Embryonic facial prominence (tissue), 1 donor: ENCODE measurements around the gene CDC6.
A peak's percentile ranks its signal among the peaks of the same experiment; 100 is the strongest.

Experiments
- DNase-seq: peaks from one replicate; pipeline ENCODE4 v3.0.0-alpha.2; 2016; ENCODE audit errors: extremely low spot score

Gene CDC6, protein sequence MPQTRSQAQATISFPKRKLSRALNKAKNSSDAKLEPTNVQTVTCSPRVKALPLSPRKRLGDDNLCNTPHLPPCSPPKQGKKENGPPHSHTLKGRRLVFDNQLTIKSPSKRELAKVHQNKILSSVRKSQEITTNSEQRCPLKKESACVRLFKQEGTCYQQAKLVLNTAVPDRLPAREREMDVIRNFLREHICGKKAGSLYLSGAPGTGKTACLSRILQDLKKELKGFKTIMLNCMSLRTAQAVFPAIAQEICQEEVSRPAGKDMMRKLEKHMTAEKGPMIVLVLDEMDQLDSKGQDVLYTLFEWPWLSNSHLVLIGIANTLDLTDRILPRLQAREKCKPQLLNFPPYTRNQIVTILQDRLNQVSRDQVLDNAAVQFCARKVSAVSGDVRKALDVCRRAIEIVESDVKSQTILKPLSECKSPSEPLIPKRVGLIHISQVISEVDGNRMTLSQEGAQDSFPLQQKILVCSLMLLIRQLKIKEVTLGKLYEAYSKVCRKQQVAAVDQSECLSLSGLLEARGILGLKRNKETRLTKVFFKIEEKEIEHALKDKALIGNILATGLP

DNA sequence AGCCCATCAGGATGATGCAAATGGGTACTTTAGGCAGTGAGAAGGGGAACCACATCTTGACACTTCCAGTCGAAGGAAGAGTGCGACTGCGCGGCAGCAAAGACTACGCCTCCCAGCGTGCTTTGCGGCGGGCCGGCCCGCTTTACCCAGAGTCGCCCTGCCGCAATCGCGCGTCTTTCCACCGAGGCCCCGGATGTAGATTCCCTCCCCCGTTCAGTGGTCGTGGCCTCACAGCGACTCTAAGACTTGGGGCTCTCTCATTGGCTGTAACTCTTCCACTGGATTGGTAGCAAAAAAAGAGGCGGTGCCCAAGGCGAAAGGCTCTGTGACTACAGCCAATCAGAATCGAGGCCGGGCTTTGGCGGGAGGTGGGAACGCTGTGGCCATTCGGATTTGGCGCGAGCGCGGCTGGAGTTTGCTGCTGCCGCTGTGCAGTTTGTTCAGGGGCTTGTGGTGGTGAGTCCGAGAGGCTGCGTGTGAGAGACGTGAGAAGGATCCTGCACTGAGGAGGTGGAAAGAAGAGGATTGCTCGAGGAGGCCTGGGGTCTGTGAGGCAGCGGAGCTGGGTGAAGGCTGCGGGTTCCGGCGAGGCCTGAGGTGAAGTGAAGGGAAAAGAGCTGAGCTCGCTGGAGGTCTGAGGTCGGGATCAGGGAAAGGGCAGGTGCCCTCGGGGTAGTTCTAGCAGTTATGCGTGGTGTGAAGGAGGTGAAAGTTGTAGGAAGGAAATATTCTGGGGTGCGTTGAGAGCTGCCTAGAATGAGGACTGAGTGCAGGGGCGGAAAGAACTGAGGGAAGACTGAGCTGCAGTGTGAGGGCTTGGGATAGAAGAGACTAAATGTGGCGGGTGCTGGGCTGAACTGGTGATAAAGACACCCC, at the start of gene CDC6:
Gene CDC6 (plus strand): TSS at position 386 of the 876 bp plus-strand sequence. CDS start 1,542 bp downstream, outside the sequence.
- DNase-seq, result peak; percentile 98

DNA sequence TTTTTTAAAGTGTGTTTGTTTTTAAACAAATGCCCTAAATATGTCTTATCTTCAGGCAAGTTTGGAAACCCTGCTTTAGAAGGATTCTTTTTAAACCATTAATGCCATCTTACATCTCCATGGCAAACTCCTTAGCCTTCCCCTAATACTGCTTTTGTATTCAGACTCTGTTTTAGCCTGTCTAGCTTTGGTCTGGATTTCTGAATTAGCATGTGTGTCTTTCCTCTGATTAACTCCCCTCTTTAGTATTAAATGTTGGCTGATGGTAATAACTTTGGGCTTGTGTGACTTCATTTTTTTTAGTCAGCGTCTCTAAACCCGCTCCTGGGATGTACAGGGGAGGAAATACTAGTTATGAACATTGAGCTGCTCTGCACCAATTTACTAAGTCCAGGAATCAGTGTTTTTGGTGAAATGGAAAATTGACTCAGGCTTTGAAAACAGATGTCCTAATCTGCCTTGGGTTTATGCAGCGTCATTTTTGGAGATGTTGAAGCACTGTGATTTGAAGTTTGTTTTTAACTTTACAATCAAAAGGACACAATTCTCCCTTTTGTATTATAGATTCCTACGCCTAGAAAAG, 46.3 kb upstream of the CDC6 start:
- DNase-seq, result no peak

DNA sequence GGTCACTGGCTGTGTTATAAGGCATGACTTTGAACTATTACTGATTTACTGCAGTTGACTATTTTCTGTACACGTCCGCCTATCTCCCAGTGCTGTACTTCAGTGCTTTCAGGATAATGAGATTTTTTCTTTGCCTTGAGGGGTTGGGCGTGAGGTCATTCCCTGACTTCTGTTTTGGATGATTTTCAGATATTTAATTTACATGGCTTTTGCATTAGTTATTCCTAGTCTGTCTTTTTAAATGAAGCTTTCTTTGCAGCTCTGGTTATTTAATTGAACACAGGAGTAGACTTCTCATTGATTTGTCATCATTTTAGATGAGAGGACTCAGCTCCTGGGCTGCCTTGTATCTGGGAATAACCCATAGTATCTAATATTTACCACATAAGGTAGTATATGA, 44.9 kb upstream of the CDC6 start:
- no peak for DNase-seq

DNA sequence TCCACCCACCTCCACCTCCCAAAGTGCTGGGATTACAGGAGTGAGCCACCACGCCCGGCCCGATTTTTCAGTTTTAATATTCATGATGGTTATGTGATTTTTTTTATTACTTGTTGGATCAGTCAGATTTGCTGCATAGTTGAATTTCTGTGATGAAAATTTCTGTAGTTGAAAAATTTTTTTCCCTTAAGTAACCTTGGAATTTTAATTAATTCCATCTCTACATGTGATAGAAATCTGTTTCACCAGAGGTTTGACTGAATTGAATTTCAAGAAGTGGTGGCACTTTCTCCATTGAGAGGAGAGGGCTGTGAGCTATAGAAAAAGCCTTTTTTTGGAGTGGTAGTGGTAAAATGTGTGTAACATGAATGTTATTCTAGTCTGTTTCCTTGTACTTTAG, 43.9 kb upstream of the CDC6 start:
- DNase-seq, result no peak

DNA sequence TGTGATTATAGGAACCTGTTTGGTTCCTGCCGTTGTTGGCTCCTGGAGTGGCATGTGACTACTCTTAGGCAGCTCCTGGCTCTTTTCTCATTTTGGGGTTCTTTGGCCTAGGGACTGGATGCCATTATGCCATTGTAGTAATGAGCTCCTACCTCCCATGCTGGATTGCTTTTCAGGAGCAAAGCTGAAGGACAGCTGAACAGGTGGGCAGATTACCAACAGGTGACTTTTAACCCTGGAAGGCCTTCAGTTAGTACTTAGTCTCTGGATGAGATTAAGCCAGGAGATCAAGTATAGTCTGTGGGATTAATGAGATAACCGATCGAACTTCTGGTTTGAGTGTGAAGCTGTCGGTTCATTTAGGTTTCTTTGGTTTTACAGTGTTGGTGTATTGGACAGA, 43.4 kb upstream of the CDC6 start:
- DNase-seq, result no peak

DNA sequence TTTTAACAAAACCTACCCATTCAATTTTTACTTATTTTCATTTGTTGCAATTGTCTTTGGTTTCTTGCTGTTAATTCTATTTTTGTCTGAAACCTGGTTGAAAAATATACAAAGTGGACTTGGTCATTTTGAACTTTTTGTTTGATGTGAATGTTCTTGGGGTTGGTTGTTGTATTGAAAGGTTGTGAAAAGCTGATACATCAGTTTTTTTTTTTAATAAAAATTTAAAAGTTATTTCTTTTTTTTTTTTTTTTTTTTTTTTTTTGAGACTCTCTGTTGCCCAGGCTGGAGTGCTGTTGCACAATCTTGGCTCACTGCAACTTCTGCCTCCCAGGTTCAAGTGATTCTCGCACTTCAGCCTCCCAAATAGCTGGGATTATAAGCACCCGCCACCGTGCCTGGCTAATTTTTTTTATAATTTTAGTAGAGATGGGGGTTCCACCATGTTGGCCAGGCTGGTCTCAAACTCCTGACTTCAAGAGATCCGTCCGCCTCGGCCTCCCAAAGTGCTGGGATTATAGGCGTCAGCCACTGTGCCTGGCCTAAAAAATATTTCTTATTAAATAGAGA, 39.7 kb upstream of the CDC6 start:
- no peak for DNase-seq

DNA sequence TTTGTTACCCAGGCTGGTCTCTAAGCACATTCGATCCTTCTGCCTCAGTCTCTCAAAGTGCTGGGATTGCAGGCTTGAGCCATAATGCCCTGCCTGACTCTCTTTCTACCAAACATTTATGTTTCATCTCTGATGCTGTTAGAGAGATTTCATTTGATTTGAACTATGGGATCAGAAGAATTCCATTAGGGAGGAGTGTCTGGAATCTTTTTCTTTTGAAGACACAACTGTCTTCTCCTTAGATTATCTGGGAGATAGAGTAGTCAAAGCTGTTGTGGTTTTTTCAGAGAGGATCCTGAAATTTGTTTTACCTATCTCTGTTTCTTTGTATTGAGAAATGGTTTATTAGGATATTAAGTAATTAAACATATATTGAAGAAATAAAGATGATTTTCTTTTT, 39.2 kb upstream of the CDC6 start:
- DNase-seq, result no peak

DNA sequence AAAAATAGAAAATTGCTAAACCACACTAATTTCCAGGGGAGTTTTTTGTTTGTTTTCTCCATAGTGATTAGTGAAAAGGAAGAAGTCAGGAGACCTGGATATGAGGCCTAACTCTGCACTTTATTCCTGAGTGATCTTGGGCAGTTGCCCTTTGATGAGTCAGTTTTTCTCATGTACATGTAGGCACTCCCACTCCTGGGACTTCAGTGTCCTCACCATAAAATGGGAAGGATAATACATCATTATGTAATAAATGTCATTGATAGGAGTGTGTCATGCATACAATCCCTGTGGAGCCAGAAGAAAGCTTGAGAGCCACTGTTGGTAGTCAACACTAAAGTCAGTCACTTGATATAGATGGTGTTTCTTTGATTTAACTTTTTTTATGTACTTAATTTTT, 36.1 kb upstream of the CDC6 start:
- no peak for DNase-seq

DNA sequence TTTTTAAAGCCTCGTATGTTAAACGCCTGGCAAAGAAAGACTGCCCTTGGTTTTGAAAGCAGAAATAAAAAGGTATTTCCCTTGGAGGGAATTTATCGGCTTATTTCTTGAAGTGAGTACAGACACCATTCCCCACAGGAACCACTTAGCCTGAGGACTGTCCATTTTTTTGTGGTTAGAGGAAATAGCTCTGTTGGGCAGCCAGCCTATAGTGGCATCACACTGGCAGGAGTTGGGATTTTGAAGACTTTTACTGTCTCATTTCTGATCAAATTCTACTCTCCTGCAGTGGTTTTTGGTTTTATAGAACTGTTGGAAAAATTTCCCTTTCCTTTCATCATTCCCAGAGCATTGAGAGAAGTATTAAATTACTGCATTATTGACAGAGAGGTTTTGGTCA, 34.1 kb upstream of the CDC6 start:
- no peak for DNase-seq

DNA sequence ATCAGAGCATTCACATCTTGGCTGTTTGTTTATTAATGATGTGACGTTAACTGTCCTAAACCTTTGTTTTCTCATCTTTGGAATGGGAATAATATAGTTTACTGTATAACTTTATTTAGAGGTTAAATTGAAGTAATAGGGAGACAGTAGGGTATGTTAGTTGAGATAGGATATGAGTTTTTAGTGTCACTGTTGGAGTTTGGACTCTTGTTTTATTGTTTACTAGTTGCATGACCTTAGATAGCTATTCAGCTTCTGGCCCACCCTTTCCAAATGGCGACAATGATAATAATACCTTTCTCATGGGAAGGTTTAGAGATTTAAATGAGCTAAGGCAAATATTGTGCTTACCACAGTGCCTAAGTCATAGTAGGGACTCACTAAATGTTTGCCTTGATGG, 28.2 kb upstream of the CDC6 start:
- DNase-seq, result no peak

DNA sequence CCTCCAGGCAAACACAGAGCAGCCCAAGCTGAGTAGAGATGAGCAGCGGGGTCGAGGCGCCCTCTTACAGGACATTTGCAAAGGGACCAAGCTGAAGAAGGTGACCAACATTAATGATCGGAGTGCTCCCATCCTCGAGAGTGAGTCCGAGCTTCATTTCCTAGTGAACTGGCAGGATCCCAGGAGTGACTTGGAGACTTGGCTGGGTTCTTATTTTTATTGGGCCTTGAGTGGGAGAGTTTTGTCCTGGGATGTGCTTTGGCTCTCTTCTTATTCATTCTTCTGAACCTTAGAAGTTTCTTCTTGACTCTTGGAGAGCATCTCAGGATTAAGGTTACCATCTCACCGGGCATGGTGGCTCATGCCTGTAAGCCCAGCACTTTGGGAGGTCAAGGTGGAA, 27.2 kb upstream of the CDC6 start:
- DNase-seq, result no peak

DNA sequence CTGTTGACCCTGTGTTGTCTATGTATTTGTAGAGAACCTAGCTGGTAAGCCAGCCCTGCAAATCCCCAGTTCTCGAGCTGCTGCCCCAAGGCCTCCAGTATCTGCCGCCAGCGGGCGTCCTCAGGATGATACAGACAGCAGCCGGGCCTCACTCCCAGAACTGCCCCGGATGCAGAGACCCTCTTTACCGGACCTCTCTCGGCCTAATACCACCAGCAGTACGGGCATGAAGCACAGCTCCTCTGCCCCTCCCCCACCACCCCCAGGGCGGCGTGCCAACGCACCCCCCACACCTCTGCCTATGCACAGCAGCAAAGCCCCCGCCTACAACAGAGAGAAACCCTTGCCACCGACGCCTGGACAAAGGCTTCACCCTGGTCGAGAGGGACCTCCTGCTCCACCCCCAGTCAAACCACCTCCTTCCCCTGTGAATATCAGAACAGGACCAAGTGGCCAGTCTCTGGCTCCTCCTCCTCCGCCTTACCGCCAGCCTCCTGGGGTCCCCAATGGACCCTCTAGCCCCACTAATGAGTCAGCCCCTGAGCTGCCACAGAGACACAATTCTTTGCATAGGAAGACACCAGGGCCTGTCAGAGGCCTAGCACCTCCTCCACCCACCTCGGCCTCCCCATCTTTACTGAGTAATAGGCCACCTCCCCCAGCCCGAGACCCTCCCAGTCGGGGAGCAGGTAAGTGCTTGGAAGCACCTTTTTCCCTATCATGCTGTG, 23.1 kb upstream of the CDC6 start:
- no peak for DNase-seq

DNA sequence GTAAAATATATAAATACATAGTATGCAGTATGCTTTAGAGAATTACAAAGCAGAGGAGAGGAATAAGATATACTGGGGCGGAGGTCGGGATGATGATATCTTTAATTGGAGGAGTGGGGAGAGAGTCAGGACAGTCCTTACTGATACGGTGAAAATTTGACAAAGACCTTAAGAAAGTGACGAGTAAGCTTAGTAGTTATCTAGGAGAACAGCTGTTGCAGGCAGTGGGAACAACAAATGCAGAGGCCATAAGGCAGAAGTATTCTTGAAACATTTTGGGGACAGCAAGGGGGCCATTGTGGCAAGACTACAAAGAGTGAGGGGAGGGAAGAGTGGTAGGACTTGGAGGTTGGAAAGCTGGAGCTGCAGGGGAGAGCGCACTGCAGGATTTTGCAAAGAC, 22.3 kb upstream of the CDC6 start:
- DNase-seq, result no peak

DNA sequence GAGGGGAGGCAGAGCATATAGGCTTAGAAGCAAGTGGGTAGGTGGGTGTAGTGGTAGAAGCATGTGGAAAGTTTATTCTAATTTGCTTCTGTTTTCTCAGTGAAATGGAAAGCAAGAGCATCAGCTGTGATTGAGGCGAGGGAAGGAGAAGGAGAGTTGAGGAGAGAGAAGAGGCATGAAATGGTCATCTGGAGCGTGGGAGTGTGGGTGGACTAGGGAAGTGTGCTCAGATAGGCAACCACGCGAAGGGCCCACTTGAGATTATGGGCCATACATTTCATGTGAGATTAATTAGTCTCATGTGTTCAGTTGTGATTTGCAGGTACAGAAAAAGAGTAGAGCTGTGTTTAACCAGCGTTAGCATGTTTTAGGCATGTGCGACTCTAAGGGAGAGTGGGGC, 20.8 kb upstream of the CDC6 start:
- DNase-seq, result no peak

DNA sequence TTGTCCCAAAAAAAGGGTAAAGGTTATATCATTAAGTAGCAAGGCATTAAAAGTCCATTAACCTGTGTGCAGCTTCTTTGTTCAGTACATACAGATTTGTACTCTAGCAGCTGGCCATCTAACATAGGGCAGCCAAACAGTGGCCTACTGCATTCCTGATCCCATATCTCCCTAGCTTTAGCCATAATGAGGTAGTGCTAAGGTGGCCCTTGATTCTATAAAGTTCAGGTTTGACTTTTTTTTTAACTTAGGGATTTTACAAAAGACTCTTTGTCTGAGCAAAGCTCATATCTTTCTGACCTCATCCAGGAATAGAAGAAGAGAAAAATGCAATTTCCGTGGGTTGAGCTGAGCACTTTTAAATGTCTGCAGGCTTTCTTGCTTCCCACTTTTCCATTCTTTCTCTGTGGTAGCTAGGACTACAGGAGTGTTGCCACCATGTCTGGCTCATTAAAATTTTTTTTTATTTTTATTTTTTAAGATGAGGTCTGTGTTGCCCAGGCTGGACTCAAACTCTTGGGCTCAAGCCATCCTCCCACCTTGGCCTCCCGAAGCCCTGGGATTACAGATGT, 19.5 kb upstream of the CDC6 start:
- no peak for DNase-seq

DNA sequence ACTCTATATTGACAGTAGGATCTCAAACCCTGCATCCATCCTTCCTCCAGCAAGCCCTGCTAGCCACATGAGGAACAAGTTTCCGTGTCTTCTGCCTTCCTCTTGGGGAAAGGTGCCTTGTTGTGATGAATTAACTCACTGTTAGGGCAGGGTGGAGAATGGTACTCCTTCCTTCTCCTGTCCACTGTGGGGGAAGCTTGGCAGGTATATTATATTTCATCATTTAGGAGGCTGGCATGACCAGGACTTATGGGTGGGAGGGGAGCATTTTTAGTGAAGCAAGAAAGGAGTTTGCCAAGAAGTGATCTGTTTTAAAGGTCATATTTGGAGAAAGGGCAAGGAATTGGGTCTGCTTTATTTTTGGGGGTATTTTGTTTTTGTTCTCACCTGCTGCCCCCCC, 9.3 kb upstream of the CDC6 start:
- no peak for DNase-seq

DNA sequence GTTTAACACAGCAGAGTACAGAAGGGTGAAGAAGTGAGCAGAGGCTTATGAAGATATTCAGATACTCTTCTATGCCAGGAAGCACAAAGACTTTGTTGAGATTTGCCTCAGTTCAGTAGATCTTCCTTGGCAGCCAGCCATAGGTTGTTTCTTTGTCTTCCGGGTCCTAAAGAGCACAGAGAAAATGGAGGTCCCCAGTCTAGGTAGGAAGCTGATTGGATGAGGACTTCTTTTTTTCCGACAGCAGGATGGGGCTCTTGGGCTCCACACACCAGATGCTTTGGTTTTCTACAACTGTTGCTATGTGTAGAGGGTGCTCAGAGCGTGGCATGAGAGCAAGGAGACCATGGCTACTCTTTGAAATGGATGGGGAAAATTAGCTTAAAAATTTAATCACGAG, 8.3 kb upstream of the CDC6 start:
- no peak for DNase-seq

DNA sequence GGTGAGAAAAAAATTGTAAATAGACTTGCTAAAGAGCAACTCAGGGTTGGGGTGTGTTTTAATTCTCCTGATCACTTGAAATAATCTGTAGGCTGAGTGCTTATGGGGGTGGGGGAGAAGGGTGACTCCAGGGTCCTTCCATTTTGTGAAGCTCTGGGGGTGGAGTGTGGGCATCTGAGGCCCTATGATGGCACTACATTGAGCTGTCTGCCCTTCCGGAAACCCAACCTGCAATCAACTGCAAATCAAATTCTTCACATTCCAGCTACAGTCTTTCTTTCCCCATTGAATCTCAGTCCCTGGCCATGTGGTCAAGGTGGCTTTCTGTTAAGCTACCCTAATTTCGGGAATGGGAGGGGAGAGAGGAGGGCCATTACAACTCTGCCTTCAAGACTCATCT, 6.0 kb upstream of the CDC6 start:
- DNase-seq, result no peak

DNA sequence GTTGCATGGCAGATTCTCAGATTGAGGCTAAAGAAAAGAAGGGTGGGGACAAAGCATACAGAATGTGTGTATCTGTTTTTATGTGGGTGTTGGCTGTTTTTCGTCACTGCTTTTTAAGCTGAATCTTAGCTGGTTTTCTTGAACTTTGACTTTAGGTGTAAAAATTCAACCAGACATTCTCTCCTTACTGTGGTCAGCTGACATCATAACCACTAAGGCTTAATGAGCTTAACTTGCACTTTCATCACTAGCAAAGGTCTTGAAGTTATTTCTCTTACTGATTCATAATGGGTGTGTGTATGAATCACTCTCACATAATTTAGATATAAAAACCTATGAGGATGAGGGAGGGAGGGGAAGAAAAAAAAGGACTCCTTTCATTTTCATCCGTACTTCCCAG, 4.0 kb upstream of the CDC6 start:
- no peak for DNase-seq

DNA sequence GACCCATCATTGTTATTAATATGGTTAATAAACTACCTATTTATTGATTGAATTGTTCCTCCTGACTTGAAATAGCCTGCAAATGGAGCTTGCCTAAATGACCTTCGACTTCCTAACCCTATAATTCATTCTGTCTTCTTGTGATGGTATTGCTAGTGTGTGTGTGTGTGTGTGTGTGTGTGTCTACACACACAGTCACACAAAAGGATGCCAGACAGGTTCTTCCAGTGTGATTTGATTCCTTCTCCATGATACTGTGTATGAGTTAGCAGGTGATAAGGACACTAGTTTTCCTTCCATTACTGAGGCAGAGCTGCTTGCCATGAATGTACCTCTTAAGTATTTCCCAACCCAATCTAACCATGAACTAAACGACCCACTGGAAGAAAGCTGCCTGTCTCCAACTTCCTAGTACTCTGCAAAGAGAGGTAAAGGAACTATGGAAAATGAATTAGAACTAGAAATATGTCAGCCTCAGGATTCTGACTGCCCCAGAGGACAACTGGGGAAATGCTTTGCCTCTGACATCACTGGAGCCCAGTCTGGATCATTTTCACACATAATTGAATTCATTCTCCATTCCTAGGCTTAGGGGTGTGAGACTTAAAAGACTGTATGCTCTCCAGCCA, 3.5 kb upstream of the CDC6 start:
- DNase-seq, result no peak

DNA sequence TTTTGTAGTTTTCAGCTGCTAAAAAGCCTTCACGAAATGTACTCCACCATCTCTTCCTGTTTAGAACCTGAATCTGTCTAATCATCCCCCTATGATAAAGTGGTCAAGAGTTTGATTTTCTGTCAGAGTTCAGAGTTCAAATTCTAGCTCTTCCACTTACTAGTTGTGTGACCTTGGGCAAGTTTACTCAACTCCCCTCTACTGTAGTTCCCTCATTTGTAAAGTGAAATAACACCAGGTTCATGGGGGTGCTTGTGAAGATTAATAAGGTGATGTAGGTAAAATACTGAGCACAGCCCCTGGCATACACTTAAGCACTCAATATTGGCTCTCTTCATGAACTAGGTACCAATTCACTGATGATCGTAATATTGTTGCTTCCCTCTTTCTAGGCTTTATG, 1.2 kb upstream of the CDC6 start:
- no peak for DNase-seq
